Right lung (tissue), 5 donors: ENCODE results near the gene NUCKS1. TPM values are rescaled to one million over a fixed set of nuclear protein-coding genes. Genes with fewer than 3 reads are reported as not detected.
A peak's percentile ranks its signal among the peaks of the same experiment; 100 is the strongest.

ENCODE experiments used
- DNase-seq, 2 donors: peaks; one replicate each; pipeline ENCODE4 v3.0.0-alpha.2; 2013
- polyA plus RNA-seq, 5 donors: library from polyadenylated mRNA; unstranded; fragments of 120-200 nt; gene quantifications; one replicate each; pipeline versions ENCODE4 v1.2.1 to v1.2.3, GENCODE V29; 2013; ENCODE audit warnings: inconsistent platforms in 1 of 5, low replicate concordance in 1 of 5; ENCODE audit not compliant: insufficient read length in 5 of 5, insufficient read depth in 1 of 5

Gene NUCKS1
- polyA plus RNA-seq, 5 donors, result 281 to 442 (median 387) TPM

DNA sequence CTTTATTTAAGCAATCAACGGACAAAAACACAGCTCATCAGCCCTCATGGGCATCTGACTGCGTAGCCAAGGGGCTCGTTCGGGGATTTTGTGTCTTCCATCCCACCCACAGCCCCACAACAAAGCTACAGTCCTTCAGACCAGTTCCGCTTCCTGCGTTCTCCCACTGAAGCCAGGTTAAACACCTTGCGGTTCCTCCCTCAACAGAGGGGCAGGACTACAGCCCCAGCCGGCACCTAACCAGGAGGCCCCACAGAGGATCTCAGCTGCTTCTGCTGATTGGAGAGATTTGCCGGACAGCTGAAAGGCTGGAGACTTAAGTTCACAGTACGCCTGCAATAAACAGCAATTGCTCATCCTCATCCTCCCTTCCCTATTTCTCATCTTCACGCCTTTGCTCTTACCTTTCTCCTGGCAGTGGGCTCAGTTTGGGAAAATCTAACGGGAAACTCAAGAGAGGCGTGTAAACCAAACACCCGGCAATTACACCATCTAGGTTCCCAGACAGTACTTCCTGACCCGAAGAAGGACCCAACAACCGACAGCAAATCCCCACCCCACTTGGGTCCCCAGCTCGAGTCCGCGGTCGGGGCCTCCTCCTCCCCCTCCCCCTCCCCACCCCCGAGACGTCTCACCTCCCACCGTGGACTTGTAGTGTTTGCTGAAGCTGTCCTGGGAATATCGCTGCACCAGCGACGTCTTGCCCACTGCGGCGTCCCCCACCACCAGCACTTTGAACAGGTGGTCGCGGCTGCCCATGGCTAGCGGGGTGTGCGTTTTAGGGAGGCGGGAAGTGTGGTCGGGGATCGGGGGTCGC, 24.4 kb upstream of the NUCKS1 start:
- DNase-seq, result no peak

DNA sequence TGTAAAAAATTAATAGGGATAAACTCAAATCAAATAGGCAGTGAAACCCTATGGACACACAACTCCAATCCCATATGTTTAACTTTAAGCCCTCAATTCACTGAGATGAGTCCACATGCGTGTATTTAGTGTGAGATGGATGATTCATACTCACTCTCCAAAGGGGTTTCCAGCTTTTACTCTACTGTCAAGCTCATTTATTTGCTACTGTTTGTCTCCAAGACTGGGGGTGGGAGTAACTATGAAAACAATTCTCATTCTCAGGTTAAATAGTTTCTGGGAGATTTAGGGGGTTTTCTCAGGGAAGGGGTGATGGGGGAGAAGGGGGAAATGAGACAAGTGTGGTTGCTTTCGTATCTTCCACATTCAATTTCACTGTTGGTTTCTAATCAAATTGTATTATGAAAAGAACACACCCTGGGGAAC, 22.6 kb upstream of the NUCKS1 start:
- DNase-seq, result no peak

DNA sequence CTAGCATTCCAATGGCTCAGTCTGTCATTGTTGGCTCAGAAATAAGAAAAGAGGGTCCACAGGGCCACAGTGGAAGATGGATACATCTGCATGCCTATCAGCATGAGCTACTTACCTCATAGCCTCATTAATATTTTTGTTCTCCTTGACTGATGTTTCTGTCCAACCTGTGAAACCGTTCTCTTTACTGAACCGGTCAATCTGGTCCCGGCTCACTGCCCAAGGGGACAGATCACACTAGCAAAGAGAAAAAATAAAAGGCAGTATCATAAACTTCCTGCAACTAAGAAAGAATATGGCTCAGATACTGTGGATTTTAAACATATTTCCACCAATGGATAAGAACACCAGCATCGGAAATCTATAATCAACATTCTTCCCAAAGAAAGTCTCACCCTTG, 20.6 kb upstream of the NUCKS1 start:
- DNase-seq, result no peak

DNA sequence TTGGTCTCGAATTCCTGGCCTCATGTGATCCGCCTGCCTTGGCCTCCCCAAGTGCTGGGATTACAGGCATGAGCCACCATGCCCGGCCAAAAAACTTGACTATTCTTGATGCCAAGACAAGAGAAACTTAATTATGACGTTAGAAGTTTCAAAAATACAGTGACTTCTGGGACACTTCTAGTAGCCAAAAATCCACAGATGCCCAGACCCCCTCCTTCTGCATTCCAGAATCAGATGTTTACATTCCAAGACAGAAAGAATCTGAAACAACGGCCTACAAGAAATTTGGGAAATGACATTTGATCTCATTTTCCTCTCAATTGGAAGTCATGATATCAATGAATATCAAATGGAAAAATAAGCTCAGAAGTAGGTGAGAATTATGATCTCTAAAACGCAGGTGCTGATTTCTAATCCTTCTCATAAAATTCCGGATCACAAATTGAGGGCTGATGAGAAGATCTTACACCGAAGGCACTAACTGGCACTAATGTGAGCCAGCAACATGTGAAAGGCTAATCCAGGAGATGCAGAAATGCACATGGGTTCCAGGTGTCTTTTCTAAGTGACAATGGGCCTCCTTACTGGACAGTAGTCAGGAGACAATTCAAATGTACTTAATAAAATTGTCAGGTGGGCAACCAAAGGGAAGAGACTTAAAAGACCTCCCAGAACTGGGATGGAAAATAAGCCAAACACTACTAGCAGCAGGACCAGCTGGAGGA, 19.8 kb upstream of the NUCKS1 start:
- no peak for DNase-seq

DNA sequence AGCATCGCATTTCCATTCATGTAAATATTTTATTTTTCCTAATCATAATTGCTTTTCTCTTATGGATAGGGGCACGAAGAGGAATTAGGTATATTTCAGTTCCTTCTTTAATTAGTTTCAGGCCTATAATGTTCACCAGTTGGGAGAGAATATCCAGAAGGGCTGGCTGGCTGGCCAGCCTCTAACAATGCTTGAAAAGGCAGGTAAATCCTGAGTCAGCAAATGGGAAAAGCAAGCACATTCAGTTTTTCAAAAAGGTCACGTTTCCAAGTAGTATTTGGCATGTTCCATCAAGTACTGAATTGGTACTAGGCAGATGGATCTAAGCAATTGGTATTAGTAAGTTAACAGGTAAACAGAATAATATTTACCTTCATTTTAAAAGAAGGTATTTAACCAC, 17.3 kb upstream of the NUCKS1 start:
- DNase-seq, result no peak

DNA sequence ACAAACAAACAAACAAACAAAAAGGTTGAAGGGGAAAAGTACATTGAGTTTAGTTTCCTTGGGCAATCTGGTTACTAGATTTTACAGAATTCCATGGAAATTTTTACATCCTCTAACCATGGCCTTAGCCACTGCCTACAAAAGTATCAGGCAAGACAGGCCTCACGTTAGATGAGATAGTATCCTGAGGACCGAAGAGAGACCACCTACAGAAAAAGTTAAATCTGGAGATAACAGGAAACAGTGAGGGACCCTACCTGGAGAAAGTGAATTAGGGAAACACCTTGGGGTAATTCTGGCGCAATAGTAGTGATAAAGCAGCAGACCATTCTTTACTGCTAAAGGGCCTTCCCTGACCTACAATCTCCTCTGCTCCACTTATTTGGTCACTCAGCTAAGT, 16.6 kb upstream of the NUCKS1 start:
- DNase-seq, result no peak

DNA sequence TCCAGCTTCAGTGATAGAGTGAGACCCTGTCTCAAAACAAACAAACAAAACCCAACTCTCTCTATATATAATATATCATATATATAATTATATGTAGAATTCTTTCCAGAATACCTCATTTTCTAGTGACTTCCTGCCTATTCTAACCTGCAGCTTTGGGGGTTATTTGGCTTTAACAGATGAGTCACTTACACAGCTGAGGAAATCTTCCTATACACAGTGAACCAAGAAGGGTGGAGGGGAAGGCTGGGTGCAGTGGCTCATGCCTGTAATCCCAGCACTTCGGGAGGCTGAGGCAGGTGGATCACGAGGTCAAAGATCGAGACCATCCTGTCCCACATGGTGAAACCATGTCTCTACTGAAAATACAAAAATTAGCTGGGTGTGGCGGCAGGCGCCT, 16.1 kb upstream of the NUCKS1 start:
- DNase-seq, result no peak

DNA sequence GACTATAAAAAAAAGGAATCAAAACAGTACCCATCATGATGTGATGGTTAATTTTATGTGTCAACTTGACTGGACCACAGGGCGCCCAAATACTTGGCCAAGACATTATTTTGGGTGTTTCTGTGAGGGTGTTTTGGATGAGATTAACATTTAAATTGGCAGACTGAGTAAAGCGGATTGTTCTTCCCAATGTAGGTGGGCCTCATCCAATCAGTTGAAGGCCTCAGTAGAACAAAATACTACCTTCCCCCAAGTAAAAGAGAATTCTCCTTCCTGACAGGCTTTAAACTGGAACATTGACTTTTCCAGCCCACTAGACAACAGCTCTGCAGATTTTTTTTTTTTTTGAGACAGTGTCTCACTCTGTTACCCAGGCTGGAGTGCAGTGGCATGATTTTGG, 14.6 kb upstream of the NUCKS1 start:
- DNase-seq, result no peak

DNA sequence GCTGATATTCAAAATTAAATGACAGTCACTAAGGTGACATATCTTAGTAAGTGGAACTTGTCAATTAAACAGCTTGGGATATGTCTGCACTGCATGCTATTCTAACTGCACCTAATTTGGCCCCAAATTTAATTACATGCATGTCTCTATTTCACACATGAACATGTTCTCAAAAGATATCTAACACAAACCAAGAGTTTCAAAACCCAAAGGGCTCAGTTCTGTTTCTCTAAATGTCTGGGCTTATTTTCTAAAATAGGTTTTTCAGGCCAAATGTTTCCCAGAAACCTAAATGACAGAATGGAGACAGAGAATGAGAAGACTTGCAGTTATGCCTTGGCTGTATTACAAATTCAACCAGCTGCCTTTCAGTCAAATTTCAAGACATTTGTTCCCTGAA, 14.0 kb upstream of the NUCKS1 start:
- no peak for DNase-seq

DNA sequence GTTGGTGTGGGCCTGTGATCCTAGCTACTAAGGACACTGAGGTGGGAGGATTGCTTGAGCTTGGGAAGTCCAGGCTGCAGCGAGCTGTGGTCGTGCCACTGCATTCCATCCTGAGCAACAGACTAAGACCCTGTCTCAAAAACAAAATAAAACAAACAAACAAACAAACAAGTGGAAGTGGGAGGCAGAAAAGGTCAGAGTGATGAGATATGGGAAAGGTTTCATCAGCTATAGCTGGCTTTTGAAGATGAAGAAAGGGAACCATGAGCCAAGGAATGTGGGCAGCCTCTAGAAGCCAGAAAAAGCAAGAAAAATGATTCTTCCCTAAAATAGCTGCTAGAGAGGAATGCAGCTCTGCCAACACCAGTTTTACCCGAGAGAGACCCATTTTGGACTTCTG, 10.6 kb upstream of the NUCKS1 start:
- DNase-seq, result no peak

DNA sequence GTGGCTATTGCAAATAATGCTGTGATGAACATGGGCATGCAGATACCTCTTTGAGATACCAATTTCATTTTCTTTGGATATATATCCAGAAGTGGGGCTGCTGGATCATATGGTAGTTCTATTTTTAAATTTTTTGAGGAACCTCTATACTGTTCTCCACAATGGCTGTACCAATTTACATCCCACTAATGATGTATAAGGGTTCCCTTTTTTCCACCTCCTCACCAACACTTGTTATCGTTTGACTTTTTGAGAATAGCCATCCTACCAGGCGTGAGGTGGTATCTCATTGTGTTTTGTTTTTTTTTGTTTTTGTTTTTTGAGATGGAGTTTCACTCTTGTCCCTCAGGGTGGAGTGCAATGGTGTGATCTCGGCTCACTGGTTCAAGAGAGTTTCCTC, 6.6 kb upstream of the NUCKS1 start:
- no peak for DNase-seq

DNA sequence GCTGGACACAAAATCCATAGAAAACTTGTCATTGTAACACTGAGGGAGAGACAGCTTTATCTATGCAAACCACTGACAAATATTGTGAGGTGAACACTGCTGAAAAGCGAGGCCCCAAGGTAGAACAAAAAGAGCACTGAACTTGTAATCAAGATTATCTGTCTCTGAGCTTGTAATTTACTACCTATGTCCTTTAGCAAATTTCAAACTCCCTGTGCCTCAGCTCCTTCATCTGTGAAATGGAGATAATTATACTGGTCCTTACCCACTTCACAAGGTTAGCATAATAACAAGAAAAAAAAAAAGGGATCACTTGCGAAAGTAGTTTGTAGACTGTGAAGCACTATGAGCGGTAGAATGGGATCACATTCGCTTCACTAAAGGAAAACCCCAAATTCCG, 4.9 kb upstream of the NUCKS1 start:
- no peak for DNase-seq

DNA sequence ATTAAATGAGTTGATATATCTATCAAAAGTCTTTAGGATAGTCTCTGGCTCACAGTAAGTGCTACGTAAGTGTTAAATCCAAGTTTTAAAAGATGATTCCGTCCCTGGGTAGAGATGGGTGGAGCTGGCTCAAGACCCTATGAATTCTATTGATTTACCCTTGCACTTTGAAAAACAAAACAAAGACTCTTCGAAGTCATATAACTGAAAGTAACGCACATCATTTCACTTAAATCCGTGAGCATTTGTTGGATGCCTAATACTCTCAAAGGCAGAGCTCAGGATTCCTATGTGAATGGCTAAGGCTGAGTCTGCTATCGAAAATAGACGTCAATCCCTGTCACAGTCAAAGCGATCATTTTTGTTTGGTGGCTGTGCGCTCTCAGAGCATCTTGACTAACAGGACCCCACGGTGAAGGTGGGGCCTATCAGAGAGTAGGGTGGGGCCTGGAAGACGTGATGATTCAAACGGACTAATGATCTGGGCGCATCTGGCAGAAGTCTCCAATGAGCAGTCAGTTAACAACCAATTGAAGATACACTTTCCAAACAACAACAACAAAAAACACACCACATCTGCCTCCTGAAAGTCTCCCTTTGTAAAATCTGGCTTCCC, 1.2 kb upstream of the NUCKS1 start:
- no peak for DNase-seq

DNA sequence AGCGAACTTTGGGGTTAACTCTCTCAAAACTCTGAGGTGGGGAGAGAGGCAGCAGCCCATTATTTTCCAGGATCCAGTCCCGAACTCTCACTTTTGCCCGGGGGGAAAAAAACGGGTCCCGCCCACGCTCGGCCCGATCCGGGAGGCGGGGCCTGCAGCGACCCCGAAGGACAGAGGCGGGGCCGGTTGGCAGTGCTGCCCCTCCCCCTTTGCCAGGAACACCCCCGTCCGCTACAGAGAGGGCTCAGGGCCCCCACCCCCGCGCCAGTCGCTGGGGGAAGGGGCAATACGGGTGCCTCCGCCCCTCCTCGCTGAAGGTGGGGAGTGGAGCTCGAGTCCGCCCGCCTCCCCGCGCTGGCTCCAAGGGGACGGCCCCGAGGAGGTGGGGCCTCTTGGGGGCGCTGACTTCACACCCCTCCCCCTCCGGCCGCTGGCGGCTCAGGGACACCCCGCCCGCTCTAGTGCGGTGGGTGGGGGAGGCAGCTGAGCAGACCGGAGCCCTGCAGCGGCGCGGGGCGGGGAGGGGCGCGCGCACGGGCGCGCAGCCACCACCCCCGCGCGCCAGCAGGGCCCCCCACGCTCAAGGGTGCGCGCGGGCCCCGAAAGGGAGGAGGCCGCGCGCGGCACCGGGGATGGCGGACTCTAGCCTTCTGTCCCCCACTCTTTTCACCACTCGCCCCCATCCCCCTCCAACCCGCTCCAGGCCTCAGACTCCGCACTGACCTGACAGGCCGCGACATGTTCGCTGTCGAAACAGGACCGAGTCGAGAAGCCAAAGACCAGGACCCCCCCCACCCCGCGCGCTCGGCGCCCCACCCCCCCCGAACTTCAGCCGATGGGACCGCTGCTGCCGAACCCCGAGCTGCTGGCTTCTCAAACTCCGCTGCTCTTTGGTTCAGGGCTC, 496 bp downstream of the NUCKS1 start:
- peak; percentile 95 to 96 for DNase-seq

DNA sequence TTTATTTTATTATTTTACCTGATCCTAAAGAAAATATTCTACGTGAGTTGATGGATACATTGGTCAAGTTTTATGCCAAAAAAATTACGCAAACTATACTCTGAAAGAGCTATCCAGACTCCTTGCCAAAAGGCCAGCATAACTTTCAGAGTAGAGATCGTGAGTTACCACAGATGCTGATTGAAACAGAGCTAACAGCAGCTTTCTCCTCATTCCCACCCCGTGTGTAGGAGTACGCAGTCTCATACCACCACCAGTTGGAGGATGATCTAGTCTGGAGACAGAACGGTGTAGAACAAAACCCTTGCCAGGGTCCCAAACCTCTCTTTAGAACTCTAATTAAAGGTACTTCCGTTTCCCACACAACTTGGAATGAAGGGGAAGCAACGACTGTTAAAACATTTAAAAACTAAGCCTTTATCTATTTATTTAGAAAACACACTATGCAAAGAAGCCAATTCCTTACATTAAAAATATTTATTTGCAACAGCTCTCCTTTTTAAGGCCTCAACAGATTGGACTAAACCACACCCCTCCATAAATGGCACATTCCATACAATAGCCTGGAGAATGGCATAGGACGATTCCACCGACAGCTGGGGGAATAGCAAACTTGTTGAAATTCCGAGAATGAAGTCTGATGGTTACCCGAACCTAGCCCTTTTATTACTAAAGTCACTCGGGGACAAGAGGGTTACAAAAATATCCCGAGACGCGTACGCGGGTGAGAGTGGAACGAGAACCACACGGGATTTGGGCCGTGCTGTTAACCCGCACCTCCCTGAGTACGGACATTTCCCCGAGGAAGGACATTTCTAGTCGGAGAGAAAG, 1.4 kb downstream of the NUCKS1 start:
- DNase-seq, result peak; percentile 64 to 74

DNA sequence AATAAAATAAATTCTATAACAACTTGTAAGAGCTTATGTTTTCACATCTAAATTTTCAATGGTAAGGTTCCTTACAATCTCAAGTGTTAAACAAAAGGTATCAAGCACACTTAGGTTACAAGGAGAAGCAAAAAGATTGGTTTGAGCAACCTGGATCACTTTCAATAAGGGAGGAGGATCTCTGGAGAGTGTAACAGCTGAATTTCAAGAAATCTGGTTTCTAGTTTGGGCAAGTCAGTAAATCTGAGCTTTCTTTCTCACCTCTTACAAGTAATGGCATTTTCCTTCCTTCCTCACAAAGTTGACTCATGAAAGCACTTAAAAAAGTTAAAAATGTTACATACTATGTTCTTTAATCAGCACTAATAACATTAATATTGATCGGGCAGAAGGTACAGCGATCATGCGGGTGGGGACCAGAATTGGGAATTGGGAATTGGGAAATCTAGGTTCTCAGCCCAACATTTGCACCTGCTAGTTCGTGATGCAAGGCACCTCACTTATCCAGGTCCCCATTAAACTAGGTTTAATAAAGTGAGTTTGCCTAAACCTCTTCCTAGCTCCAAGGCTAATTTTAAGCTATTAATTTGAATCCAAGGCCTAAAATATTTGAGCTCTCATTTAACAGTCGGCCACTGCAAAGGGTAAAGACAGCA, 3.1 kb downstream of the NUCKS1 start:
- DNase-seq, result no peak

DNA sequence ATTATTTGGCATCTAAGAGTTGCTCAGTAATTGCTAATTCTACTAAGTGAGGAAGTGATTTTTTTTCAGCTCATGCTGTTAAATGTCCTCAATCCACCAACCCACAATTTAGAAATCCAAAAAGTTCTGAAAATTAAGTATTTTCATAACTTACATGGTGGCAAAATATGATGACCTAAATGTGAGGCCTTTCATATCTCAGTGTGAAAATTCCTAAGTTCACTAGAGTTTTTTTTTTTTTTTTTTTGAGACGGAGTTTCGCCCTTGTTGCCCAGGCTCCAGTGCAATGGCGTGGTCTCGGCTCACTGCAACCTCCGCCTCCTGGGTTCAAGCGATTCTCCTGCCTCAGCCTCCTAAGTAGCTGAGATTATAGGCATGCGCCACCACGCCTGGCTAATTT, 5.6 kb downstream of the NUCKS1 start:
- no peak for DNase-seq

DNA sequence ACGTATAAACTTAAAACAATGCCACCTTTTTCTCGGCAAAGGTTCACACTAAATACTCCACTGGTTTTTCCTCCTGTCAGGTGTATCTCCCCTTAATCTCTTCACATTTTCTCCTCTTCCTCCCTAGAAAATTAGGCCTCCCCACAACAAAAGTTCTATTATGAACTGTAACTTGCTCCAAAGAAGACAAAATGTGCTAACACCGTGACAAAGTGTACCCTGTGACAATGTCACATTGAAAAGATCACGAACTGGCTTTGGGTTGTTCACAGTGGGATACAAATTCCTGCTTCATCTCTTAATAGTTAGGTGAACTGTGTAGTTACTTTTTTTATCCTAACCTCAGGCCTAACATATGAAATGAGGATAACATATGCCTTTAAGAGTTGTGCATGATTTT, 6.0 kb downstream of the NUCKS1 start:
- no peak for DNase-seq

DNA sequence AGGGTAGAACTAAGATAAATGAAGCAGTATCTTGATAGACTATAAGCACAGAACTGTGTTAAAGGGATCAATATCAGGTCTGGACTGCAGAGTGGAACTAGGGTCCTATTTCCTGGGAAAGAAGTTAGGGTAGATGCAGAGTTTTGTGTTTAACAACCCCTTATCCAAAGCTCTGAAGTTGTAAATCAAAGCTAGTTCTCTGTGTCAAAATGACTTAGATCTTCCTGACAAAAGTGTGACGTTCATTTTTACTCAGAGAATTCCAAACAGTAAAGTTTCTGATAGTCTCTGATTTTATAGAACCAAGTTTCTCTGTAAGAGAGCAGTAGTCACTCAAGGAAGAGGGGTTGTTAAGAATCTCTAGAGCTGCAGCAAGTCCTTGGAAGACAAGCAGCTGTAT, 8.3 kb downstream of the NUCKS1 start:
- DNase-seq, result no peak

DNA sequence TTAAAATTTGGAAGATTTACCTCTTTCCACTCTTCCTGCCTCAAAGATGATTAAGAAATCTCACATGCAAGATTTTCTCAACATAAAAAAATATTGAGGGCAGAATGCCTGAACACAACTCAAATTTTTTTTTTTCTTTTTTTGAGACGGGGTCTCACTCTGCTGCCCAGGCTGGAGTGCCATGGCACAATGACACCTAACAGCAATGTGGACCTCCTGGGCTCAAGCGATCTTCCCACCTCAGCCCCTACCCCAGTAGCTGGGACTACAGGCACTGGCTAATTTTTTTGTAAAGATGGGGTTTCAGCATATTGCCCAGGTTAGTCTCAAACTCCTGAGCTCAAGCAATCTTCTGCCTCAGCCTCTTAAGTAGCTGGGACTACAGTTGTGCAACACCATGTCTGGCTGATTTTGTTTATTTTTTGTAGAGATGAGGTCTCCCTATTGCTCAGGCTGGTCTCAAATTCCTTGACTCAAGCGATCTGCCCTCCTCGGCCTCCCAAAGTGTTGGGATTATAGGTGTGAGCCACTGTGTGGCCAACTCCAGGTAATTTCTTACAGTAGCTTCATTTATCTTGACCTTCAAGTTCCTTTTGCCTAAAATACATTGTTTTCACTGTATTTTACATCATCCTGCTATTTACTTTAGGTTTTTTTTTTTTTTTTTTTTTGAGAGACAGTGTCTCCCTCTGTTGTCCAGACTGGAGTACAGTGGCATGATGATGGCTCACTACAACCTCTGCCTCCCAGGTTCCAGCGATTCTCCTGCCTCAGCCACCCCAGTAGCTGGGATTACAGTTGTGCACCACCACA, 10.4 kb downstream of the NUCKS1 start:
- DNase-seq, result no peak
